Tongue (tissue), 2 donors: ENCODE measurements around the gene TRAFD1. TPM values are rescaled to one million over a fixed set of nuclear protein-coding genes. Genes with fewer than 3 reads are reported as not detected.
"Not testable (repeated sequence)": the region's sequence is repeated elsewhere in the genome, so short reads cannot be mapped to it uniquely, and the experiment has no call there.

ENCODE experiments used
- DNase-seq: peaks from one replicate; pipeline ENCODE4 v3.0.0-alpha.2; 2015
- total RNA-seq: library from RNA; depleted of rRNA; stranded (reverse); fragments of >200 nt; gene quantifications from one replicate; pipeline ENCODE4 v1.2.3, GENCODE V29; 2014

Gene TRAFD1
- total RNA-seq, 1 donor from 2014 or later, result 37.0 TPM

- DNase-seq, result not testable (repeated sequence)
Observed at GRCh38 chr12:112158461-112159145, 33.2 kb downstream of the TRAFD1 start.

- no peak for DNase-seq
Observed at GRCh38 chr12:112159146-112159541, 33.8 kb downstream of the TRAFD1 start.

DNA sequence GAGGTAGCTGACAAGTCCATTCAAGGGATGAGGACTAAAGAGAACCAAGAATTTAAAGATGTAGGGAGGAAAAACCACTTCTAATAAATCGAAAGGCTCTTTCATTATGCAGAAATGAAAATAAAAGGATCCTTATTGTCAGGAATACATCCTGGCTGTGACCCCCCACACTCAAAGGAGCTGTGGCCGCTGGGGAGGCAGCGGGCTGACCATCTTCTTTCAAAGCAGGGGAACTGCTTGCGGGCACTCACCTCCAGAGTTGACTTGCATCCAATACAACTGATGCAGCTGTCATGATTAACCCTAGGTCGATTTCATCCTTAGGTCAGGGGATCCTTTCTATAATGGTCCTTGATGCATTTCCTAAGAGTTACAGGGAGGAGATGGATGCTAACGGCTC lies 35.3 kb downstream of the TRAFD1 start:
- no peak for DNase-seq

GRCh38 chr12:112161711-112162110 lies 36.4 kb downstream of the TRAFD1 start:
- DNase-seq, result no peak

GRCh38 chr12:112162241-112162790 lies 37.0 kb downstream of the TRAFD1 start:
- DNase-seq, result no peak

DNA sequence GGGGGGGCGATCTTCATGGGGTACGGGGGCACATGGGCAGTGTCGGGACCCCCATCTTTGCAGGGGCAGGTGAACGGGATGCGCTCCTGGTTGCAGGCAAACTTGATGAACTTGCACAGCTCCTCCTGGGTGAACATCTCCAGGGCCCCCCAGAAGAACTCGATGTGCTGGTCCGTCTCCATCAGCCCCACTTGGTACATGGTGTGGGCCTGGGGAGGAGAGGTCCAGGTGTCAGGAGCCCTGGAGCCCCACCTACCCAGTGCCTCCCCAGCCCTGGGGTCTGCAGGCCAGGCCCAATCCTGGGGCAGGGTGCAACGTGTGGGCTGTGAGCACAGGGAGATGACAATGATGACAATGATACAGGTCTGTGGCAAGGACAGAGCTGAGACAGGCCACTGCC lies 37.7 kb downstream of the TRAFD1 start:
- DNase-seq, result no peak

DNA sequence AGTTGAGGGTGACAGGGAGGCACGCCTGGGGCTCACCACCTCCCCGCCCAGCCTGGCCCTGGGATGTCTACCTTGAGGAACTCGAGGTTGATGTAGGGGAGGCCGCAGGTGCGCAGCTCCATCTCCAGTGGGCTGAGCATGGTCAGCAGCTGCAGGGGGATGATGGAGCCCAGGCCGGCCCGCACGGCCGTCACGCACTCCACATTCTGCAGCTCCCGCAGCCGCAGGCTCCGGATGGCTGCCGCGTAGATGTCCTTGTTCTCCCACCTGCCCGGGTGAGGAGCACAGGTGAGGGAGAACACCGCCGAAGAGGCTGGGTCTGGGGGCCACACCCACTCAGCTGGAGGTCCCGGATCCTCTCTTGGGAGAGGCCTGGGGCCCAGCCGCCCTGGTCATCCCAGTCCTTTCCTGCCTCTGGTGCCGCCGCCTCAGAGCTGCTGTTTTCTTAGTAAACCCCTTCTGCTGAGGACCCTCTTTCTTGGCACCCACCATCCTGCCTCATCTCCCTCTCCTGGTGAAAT lies 38.2 kb downstream of the TRAFD1 start:
- DNase-seq, result no peak

DNA sequence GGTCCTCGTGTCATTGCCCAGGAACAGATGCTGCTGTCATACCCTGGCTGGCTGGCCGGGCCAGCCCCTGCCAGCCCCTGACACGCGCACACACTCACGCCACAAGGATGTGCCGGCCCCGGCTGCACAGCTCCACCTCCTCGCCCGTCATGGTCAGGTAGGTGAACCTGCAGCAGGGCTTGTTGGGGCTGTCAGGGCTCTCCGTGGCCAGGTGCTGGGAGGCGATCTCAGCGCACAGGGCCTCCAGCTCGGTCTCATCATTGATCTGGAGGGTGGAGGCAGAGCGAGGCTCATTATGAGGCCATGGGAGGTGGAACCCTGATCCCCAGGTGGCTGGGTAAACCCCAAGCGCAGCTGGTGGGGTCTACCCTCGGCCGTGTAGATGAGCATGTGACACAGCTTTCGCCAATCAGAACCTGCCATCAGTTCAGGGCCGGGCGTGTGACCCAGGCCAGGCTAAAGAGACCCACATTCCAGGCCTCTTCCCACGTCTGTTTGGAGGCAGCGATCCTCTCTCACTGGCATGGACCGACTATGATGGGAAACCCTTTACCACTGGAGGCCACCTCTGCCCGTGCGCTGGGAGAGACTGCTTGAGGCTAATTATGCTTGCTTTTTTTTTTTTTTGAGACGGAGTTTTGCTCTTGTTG lies 38.8 kb downstream of the TRAFD1 start:
- DNase-seq, result no peak

GRCh38 chr12:112165624-112166023 lies 40.3 kb downstream of the TRAFD1 start:
- DNase-seq, result no peak

DNA sequence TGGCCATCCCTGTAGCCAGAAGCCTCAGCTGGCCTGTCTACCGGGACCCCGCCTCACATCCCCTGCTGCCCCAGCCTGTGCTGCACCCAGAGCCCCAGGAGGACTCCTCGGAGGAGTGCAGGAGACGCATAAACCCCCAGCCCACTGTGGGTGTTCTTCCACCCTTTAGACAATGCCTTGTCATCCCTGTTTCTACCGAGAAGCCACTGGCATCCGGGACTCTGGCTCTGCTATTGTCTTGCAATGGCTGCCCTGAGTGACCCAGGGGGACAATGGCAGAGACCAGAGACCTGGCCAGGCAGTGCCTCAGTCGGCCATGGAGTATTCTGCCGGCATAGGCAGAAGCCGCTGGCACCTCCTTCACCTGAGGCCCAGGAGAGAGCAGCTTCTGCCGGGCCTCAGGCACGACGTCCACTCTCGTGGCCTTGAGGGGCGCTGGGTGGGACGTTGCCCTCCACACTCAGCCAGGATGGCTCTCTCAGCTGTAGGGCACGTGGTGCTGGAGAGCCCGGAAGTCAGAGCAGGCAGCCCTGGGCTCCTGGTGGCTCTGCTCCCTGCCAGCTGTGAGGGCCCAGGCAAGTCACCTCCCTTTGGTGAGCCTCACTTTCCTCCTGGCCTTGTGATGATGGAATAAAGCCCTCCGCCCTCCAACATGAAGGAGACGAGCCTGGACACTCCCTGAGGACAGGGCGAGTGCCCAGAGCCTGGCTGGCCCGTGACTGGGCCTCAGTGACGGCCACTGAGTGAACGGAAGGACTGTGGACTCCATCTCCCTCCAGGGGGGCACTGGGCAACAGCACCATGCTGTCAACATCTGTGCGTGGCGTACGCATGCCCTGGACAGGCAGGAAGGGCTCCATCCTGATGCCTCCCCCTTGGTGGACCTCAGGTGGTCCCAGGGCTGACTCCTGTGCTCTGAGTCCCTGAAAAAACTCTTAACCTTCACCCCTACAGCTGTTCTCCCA lies 41.0 kb downstream of the TRAFD1 start:
- DNase-seq, result no peak

DNA sequence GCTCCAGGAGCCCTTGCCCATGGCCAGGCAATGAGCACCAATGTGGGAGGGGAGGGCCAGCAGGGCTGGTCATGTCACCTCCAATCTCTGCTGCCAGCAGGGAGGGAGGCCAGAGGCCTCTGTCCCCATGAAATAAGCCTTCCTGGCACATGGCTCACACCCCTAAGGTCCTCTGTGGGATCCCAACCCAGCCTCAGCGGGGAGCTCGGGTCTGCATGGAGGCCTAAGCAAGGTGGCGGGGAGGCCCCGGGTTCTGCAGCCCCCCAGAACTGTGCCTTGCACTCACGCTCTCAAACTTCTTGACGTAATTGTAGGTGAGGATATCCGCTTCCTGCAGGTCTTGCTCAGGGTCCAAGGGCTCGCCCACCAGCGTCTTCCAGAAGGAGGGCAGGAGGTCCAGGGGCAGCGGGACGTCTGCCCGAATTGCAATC lies 41.7 kb downstream of the TRAFD1 start:
- DNase-seq, result no peak

DNA sequence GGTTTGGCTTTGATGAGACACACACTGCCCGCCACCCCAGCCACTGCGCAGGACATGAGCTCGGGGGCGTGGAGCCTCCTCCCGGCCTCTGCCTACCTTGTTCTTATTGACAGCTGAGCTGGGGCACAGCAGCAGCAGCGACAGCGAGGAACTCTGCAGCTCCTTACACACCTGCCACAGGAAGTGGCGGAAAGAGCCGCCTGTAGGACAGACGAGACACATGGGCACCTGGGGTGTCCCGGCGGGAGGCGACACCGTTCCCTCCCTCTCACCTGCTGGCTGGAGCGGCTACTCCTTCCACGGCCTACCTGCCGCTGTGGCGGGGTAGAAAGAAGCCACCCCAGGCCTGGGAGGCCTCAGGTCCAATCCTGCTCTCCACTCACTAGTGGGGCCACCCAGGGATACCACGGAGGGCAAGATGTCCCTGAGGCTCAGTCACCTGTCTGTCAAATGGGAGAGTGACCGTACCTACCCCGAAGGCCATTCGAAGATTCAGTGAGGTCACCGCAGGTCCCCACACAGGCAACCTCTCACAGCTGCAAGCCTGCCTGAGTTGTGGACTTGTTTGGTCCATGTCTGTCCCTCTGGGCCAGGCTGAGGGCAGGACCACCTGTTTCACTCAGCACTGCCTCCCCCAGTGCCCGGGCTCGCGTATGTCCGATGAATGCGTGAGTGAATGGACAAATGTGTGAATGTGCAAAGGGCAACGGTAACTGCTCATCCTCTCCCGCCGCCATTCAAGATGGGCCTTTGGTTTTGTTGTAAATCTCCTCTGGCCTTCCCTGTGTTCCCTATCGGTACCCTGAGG lies 42.6 kb downstream of the TRAFD1 start:
- no peak for DNase-seq

GRCh38 chr12:112168561-112168971 lies 43.2 kb downstream of the TRAFD1 start:
- no peak for DNase-seq

DNA sequence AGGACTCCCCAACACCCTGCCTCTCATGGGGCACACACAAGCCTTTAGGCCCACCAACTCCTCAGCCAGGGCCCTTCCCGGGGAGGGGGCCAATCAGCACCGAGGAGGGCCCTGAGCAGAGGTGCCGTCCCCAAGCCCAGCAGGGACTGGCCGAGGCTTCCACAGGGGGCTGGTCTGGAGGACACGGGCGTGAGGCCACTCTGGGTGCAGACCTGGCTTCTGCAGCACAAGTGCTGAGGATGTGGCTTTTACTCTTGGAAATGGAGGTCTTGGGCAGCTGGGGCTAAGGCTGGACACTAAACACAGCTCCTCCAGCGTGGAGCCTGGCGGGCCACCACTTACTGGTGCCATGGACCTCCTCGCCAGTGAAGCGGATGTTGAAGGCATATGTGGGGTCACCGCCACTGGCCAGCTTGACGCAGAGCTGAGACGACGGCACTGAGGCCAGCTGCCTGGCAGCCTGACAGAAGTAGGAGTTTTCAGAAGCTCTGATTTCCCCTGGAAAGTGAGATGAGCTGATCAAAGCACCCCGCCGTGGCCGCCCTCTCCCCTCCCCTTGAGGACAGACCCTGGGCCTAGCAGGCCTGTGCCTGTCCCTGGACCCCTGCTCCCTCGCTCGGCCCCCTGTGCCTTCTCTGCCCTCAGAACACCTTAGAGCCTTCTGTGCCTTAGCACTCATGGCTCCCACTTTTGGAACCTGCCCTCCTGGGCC lies 44.0 kb downstream of the TRAFD1 start:
- DNase-seq, result no peak

DNA sequence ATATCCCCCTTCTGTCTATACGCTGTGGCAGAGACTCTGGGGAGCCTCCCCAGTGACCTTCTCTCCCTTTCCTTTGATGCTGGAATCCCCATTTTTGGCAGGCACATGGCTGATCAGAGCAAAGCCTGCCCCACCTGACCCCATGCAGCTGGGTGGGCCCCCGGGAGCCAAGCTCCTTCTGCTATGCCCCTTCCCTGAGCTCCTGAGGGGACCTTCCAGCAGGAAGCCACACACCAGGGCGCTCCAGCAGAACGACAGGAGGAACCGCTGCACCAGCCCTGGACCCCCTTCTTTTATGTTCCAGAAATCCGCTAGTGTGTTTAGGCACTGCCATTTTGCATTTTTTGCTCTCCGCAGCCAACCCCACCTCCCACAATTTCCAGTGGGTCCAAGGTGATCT lies 44.6 kb downstream of the TRAFD1 start:
- DNase-seq, result no peak

- DNase-seq, result no peak
Observed at GRCh38 chr12:112170376-112170775, 45.0 kb downstream of the TRAFD1 start.

DNA sequence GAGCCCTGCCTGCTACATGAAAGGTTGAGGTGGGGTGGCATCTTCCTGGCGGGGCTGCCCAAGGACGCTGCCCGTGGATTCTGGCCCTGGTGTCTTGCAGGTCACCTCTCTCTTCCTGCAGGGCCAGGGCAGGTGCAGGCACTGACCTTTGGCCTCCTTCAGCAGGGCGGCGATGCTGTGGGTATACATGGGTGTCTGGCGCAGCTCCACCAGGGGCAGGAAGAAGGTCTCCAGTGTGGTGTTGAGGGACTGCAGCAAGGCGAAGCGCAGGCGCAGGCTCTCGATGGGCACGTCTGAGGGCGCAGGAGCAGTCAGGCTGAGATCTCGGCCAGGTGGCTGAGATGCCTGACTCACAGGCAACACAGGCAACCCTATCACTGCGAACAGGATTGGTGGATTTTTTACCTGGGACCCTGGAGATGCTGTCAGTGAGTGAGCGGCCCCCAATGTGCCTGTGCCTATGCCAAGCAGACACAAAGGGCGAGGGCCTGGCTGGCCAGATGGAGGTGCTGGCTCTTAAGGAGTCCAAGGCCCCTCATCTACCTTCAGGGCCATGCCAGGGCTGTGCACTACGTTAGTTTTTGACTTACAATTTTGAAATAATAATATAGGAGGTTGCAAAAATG lies 45.7 kb downstream of the TRAFD1 start:
- DNase-seq, result no peak

DNA sequence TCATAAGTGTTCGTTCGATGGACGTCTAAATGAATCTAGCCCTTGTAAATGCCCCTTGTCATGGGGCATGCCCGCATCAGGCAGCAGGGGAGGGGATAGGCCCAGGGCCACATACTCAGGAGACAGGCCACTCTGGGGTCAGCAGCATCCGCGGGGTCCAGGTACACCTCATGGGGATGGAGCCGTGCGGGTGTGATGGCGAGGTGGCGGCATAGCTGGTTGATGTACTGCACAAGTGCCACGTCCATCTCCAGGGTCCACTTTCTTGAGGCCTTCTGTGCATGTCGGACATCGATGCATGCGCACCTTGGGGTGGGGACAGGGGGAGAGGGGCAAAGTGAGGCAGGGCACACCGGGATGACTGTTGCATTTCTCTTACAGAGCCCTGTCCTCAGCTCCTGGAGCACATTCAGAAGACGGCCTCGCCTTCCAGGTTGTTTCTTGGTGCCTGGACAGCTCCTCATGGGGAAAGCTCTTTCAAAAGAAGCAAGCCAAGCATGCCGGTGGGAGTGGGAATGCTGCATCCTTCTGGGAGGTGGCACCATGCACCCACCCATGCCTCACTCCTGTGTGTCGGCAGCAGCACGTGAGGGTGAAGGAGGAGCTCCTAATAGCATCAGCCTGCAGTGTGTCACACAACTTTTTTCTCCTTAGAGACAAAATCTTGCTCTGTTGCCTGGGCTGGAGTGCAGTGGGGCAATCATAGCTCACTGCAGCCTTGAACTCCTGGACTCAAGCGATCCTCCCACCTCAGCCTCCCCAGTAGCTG lies 47.4 kb downstream of the TRAFD1 start:
- no peak for DNase-seq

DNA sequence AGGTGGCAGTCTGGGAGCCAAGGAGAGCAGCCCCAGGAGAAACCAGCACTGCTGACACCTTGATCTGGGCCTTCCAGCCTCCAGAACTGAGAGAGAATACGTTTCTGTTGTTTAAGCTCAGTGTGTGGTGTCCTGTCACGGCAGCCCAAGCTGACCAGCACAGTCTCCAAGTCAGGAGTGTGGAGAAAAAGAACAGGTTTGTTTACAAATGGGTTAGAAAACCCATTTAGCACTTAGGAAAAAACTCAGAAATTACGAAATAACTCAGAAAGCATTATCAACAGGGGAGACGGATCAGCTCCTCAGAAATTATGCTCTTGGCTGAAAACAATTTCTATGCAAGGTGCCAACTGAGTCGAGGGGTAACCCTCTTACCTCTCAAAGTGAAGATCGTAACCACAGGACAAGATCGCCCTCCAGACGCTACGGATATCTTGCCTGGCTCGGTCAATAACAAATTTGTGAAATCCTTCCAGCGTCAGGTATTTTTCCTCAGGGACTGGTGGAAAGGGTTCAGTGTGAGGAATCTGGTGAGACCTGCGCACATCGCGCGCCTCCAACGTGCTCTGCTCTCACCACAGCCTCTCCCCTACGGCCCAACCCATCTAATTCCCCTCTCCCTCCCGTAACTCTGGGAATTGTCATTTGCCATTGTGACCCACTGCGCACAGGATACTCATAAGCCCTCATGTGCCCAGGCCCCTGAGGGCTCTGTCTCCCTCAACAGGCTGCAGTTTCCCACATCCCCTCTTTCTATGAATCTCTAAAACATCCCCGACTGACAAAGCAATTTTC lies 50.2 kb downstream of the TRAFD1 start:
- DNase-seq, result no peak
